Nephron (organoid): ENCODE data around the gene ZNF273.

Experiments
- H3K27ac Mint-ChIP-seq, 3 experiments: 2 replicates each; pipeline ENCODE4 v1.8.0; 2020; ENCODE audit warnings: mixed read lengths in 3 of 3, mild to moderate bottlenecking in 2 of 3, moderate library complexity in 1 of 3
- H3K27me3 Mint-ChIP-seq: 2 replicates; pipeline ENCODE4 v1.8.0; 2021; ENCODE audit warnings: low read depth, mild to moderate bottlenecking, moderate library complexity, mixed read lengths
- H3K36me3 Mint-ChIP-seq: 2 replicates; pipeline ENCODE4 v1.8.0; 2020; ENCODE audit warnings: low read depth, mixed read lengths
- H3K4me1 Mint-ChIP-seq: 2 replicates; pipeline ENCODE4 v1.8.0; 2020; ENCODE audit warnings: mixed read lengths
- H3K4me3 Mint-ChIP-seq, 3 experiments: 2 replicates each; pipeline ENCODE4 v1.8.0; 2020; ENCODE audit warnings: mild to moderate bottlenecking in 3 of 3, mixed read lengths in 3 of 3, moderate library complexity in 2 of 3
- H3K9me3 Mint-ChIP-seq: 2 replicates; pipeline ENCODE4 v1.8.0; 2020; ENCODE audit warnings: mixed read lengths
- CTCF ChIP-seq, 3 experiments: fragments of 200-600 bp; sonication (generic); IDR thresholded peaks; one replicate each; pipeline ENCODE4 v1.5.0; 2021; ENCODE audit warnings: antibody characterized with exemption in 3 of 3; ENCODE audit not compliant: unreplicated experiment in 3 of 3

The ZNF273 gene

GRCh38 chr7:64879086-64879730, 23.9 kb upstream of the ZNF273 start:
- TF ChIP-seq CTCF (IDR thresholded peaks at IDR 0.05; ENCODE audit: unreplicated experiment in 3 of 3), result no peak
- peaks cover 3% of the 10 kb centered on the region for H3K27me3 Mint-ChIP-seq
- no peak overlapping the region for H3K4me3 Mint-ChIP-seq
- H3K36me3 Mint-ChIP-seq, result no peaks in the 10 kb centered on the region
- H3K4me1 Mint-ChIP-seq, result no peaks in the 10 kb centered on the region
- H3K27ac Mint-ChIP-seq, result no peak overlapping the region
- H3K9me3 Mint-ChIP-seq, result peaks cover 37% of the 10 kb centered on the region

- peaks cover 42% of the 10 kb centered on the region for H3K9me3 Mint-ChIP-seq
- no peak overlapping the region for H3K4me3 Mint-ChIP-seq
- H3K4me1 Mint-ChIP-seq, result no peaks in the 10 kb centered on the region
- peaks cover 6% of the 10 kb centered on the region for H3K27me3 Mint-ChIP-seq
- no peak overlapping the region for H3K27ac Mint-ChIP-seq
- no peak for TF ChIP-seq CTCF (IDR thresholded peaks at IDR 0.05; ENCODE audit: unreplicated experiment in 3 of 3)
- H3K36me3 Mint-ChIP-seq, result no peaks in the 10 kb centered on the region
Measured at GRCh38 chr7:64879800-64880199, 23.3 kb upstream of the ZNF273 start.

- Mint-ChIP-seq H3K9me3 (peaks cover 42% of the 10 kb centered on the region), H3K36me3 (no peaks in the 10 kb centered on the region), H3K4me1 (no peaks in the 10 kb centered on the region), H3K4me3 (no peak overlapping the region), H3K27ac (no peak overlapping the region), H3K27me3 (peaks cover 14% of the 10 kb centered on the region)
- TF ChIP-seq CTCF (IDR thresholded peaks at IDR 0.05; ENCODE audit: unreplicated experiment in 3 of 3), result no peak
Measured at GRCh38 chr7:64880322-64881297, 22.5 kb upstream of the ZNF273 start.

GRCh38 chr7:64881461-64882287, 21.4 kb upstream of the ZNF273 start:
- Mint-ChIP-seq H3K36me3 (no peaks in the 10 kb centered on the region), H3K4me3 (no peak overlapping the region), H3K27ac (no peak overlapping the region), H3K27me3 (peaks cover 22% of the 10 kb centered on the region), H3K9me3 (peaks cover 37% of the 10 kb centered on the region), H3K4me1 (no peaks in the 10 kb centered on the region)
- no peak for TF ChIP-seq CTCF (IDR thresholded peaks at IDR 0.05; ENCODE audit: unreplicated experiment in 3 of 3)

- Mint-ChIP-seq H3K36me3 (no peaks in the 10 kb centered on the region), H3K4me1 (no peaks in the 10 kb centered on the region), H3K9me3 (peaks cover 31% of the 10 kb centered on the region), H3K27ac (no peak overlapping the region), H3K4me3 (no peak overlapping the region), H3K27me3 (peaks cover 30% of the 10 kb centered on the region)
- TF ChIP-seq CTCF (IDR thresholded peaks at IDR 0.05; ENCODE audit: unreplicated experiment in 3 of 3), result no peak
Measured at GRCh38 chr7:64882341-64883112, 20.5 kb upstream of the ZNF273 start.
